Dermis blood vessel endothelial cell (primary cell): ENCODE results near the gene IP6K3. TPM values are rescaled to one million over a fixed set of nuclear protein-coding genes. Genes with fewer than 3 reads are reported as not detected.

Experiments
- DNase-seq: peaks from one replicate; pipeline ENCODE4 v3.0.0; 2010
- total RNA-seq: library from RNA; depleted of rRNA; stranded (reverse); fragments of >200 nt; gene quantifications from 2 replicates; pipeline ENCODE4 v1.2.3, GENCODE V29; 2014

IP6K3 gene
- total RNA-seq, 1 donor from 2014 or later: under 0.01 TPM

DNA sequence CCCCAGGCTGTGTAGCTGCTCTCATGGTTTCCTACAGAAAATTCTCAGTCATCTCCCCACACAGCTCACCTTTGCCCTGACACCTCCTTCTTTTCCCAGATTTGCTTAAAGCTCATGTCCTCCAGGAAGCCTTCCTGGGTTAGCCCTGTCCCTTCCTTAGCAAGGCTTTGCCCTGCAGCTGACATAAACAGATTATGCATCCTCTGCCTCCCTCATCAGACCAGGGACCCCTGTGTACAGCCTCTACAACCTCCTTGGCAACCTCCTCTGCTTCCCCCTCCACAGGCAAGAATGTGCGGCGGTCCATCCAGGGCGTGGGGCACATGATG lies 75.0 kb downstream of the IP6K3 start:
- no peak for DNase-seq

Other genes with a start within 250 kb of the IP6K3 start
- gene BAK1, start 166.6 kb downstream of the IP6K3 start, total RNA-seq: 23.5 and 24.3 TPM in 2 replicates
- gene ITPR3, start 125.6 kb downstream of the IP6K3 start, total RNA-seq: 26.9 and 42.0 TPM in 2 replicates
- 9.4 and 12.3 TPM in 2 replicates for gene UQCC2, start 35.2 kb downstream of the IP6K3 start, total RNA-seq
- 53.8 and 58.5 TPM in 2 replicates for gene LEMD2, start 42.2 kb upstream of the IP6K3 start, total RNA-seq
- gene MLN, start 57.1 kb upstream of the IP6K3 start, total RNA-seq: not detected in 2 replicates